SH-SY5Y (cell line): ENCODE results near the gene DYNC1LI1.

Experiments
- GATA2 ChIP-seq: IDR thresholded peaks from 2 replicates; pipeline ENCODE4 v1.6.1; 2011; ENCODE audit warnings: mild to moderate bottlenecking, low read depth, low read length
- GATA3 ChIP-seq: IDR thresholded peaks from 2 replicates; pipeline ENCODE4 v1.6.1; 2011; ENCODE audit warnings: low read depth, mild to moderate bottlenecking, low read length, moderate library complexity

- no peak for TF ChIP-seq GATA2
- TF ChIP-seq GATA3 = no peak
Observed at GRCh38 chr3:32488474-32489008, 82.1 kb downstream of the DYNC1LI1 start.
